NCI-H748 (cell line): ENCODE measurements around the gene CTAGE15.
"Not testable (repeated sequence)": the region's sequence is repeated elsewhere in the genome, so short reads cannot be mapped to it uniquely, and the experiment has no call there.

Source experiments
- DNase-seq: peaks from one replicate; lab custom pipeline; 2025; ENCODE audit not compliant: unreplicated experiment; lab: John Stamatoyannopoulos, UW

CTAGE15 gene, protein sequence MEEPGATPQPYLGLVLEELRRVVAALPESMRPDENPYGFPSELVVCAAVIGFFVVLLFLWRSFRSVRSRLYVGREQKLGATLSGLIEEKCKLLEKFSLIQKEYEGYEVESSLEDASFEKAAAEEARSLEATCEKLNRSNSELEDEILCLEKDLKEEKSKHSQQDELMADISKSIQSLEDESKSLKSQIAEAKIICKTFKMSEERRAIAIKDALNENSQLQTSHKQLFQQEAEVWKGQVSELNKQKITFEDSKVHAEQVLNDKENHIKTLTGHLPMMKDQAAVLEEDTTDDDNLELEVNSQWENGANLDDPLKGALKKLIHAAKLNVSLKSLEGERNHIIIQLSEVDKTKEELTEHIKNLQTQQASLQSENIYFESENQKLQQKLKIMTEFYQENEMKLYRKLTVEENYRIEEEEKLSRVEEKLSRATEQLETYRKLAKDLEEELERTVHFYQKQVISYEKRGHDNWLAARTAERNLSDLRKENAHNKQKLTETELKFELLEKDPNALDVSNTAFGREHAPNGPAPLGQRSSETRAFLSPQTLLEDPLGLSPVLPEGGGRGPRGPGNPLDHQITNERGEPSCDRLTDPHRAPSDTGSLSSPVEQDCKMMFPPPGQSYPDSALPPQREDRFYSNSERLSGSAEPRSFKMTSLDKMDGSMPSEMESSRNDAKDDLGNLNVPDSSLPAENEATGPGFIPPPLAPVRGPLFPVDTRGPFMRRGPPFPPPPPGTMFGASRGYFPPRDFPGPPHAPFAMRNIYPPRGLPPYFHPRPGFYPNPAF

GRCh38 chr7:143571501-143571900, at the start of gene CTAGE15:
Gene CTAGE15, plus strand, starts transcription at chr7:143571801. Its CDS starts 17 bp downstream, at chr7:143571818.
- DNase-seq = not testable (repeated sequence)

DNA sequence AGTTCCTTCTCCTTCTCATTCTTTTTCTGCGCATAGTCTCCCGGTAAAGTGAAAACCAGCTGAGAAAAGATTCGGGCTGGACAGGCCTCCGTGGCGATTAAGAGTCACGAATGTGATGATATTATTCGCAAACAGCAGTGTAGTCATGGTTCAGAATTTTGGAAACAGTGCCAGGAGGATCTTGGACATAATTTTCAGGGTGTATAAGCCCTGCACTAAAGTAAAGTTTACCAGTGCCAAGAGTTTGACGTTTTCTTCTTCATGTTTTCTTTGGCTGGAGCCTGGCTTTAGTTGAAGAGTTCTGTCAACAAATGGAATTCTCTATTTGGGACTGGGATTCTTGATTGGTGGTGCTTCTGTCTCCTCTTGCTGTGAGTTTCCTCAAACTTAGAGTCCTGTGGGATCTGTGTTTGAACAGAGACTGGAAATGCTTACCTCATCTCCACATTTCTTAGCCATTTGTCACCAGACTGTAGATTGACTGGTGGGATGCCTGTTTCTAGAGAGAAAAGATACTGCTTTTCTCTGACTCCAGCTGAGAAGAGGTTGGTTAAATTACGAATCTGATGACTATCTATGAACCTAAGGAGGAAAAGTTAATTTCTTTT, 49.2 kb upstream of the CTAGE15 start:
- DNase-seq = not testable (repeated sequence)

DNA sequence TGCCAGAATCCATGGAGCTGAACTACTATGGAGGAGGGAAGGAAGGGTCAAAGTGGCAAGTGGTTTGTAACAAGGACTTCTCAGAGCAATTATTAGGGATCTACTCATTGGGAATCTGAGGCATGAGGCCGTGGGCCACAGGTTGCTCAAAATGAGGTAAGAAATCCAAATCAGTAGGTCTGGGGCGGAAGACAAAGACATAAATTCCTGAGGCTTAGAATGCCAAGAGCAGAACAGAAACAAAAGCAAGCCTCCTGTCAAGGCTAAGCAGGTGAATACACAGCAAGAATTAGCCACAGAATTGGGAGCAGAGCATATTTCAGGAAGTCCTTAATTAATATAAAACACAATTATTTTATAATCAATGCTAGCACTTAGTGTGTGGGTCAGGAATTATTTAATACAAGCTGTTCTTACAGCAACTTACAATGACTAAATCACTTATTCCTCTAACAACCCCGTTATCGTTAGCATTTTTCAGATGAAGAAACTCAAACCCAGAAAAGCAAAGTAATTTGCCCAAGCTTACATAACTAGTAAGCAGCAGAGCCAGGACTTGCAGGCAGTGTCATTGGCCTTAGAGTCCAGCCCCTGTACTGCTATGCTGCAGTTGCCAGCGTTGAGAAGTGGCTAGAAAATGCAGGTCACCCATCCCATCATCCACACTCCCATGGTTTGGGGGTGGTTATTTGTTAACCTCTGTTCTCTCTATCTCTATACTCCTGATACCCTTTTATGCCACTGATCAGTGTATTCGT, 40.3 kb upstream of the CTAGE15 start:
- not testable (repeated sequence) for DNase-seq

DNA sequence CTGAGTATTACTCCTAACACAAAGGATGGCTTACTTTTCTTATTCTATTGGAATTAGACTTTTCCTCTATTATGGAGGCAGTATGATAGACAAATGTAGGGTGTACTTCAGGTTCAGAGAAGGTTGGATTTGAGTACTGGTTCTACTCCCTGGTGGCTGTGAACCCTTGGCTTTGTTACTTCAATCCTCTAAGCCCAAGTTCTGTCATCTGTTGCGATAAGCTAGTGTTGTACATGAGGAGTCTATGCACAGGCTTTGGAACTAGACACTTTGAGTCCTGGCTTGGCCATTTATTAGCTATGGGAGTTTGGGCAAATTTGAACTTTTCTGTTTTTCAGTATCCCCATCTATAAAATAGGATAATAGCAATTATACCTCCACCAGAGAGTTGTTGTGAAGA, 39.7 kb upstream of the CTAGE15 start:
- DNase-seq = not testable (repeated sequence)

DNA sequence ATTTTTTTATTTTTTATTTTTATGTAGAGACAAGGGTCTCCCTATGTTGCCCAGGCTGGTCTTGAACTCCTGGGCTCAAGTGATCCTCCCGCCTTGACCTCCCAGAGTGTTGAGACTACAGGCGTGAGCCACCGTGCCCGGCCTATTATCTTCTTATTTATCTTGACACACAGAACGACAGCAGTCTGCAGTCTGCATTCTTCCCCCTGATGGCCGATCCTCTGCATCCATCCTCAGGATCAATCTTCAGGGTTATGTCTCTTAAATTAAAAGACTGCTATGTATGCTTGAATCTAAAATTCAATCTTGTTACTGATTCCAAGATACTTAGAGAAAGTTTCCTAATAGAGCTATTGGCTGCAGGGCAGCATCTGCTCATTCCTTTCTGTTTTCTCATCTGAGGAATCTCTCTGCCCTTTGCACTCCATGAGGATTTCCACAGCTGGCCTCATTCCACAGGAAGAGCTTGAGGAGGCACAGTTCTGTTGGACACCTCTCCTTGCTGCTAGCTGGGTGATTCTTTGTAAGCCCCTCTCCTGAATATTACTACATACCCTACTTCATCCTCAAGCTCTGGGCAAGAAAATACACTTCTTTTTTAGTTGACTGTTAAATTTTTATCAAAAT, 38.3 kb upstream of the CTAGE15 start:
- DNase-seq = not testable (repeated sequence)

DNA sequence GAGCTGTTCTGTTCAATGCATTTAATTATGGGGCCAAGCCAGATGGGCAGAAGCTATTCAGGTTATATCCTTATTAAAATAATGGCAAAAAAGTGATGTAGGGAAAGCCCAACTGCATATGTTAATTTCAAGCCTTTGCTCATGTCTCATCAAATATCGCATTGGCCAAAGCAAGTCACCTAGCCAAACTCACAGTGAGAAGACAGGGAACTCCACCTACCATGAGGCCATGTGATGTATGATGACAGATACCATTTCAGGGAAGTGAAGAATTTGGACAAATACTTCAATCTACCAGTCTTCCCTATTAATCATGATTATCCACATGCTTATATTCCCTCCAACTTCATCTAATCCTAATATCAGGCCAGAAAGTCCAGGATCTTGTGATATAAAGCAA, 35.2 kb upstream of the CTAGE15 start:
- not testable (repeated sequence) for DNase-seq

DNA sequence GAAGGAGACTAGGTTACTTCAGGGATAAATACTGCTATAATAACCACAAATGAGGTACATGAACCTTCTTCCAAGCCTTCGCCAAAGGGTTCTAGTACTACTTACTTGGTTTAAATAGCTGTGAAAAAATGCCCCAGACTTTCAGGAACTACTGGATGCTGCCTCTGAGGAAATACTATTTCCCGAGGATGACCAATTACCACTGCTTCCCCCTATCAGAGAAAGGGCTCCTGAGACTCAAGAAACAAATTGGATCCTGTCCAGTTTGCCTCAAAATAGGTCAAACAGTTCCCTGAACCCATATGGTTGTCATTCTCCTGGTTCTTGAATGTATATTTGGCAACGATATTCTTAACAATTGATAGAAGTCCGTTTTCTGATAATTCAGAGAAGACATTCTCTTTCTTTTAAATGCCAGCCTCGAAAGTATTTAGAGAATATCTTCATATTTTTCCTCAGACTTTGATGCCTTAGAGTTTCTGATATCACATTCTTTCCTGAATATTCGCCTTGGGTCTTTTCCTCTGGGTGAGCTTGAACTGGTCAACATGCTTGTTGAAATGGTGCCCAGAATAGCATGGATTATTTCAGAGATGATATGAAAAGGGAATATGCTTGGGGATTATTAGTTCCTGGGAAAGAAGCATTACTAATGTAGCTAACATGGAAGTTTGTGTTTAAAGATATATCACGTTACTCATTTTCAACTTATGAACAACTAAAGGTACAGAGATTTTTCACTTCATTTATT, 28.1 kb upstream of the CTAGE15 start:
- not testable (repeated sequence) for DNase-seq

GRCh38 chr7:143555968-143556367, 15.6 kb upstream of the CTAGE15 start:
- DNase-seq = not testable (repeated sequence)

DNA sequence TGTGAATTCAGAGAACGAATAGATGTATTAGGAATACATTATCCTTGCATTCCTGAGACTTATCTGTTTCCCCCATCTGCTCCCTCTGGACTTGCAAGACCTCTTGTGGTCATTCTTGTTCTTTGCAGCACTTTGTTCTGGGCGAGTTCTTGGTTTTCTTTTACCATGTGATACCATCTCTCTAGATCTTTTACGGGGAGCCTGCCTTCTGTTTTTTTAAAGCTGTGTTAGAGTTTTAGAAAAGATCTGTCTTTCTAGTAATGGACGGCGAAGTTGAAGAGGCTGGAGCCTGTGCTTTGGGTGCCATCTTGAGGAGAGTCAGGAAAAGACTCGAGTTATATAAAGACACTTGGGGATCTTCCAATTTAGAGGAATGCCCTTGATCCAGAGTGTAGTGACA, 8.3 kb upstream of the CTAGE15 start:
- DNase-seq = not testable (repeated sequence)

GRCh38 chr7:143566001-143566400, 5.6 kb upstream of the CTAGE15 start:
- DNase-seq = not testable (repeated sequence)

DNA sequence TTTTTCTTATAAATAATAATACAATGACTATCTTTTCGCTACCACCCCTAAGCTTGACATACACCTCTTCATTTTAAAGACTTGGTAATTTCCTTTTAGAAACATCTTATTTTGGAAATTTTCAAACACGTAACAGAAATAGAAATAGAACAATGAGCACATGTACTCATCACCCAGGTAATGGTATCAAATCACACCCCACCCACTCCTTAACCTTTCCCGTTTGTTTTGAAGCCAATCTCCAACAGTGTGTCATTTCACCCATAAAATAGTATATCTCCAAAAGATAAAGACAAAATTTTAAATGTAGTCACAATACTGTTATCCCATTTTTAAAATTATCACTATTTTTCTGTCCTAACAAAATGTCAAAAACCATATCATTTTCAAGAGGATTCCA, 16.6 kb downstream of the CTAGE15 start:
- not testable (repeated sequence) for DNase-seq

- DNase-seq = not testable (repeated sequence)
These were observed 18.3 kb downstream of the CTAGE15 start for GRCh38 chr7:143589897-143590296.

GRCh38 chr7:143598086-143598485, 26.5 kb downstream of the CTAGE15 start:
- not testable (repeated sequence) for DNase-seq

- DNase-seq = not testable (repeated sequence)
These were observed 31.9 kb downstream of the CTAGE15 start for GRCh38 chr7:143603549-143603948.

GRCh38 chr7:143606088-143606487, 34.5 kb downstream of the CTAGE15 start:
- not testable (repeated sequence) for DNase-seq

GRCh38 chr7:143615545-143615944, 43.9 kb downstream of the CTAGE15 start:
- not testable (repeated sequence) for DNase-seq

- DNase-seq = not testable (repeated sequence)
These were observed 45.6 kb downstream of the CTAGE15 start for GRCh38 chr7:143617204-143617603.

- not testable (repeated sequence) for DNase-seq
These were observed 48.5 kb downstream of the CTAGE15 start for GRCh38 chr7:143620058-143620457.

DNA sequence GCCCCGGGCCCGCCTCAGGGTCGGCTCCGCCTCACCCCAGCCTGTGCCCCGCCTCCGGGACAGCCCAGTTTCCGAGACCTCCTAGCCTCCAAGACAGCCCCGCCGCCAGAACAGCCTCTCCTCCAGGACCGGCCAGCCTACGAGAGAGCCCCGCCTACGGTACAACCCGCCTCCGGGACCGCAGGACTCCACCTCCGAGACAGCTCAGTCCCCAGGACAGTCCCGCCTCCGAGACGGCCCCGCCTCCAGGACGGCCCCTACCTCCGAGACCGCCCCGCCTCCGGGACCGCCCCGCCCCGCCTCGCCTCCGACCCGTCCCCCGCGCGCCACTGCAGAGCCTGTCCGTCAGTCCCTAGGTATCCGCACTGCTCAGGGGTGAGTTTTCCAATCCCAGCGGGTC, 49.0 kb downstream of the CTAGE15 start, which contains the start of gene TCAF2:
TSS of gene TCAF2 (plus strand) at position 329 of the 400 bp plus-strand sequence.
- not testable (repeated sequence) for DNase-seq
